Adrenal gland (tissue), 12 donors: Measurements from ENCODE around the gene PITPNM2. TPM values are rescaled to one million over a fixed set of nuclear protein-coding genes. Genes with fewer than 3 reads are reported as not detected.
A peak's percentile ranks its signal among the peaks of the same experiment; 100 is the strongest.

Experiments used
- DNase-seq, 7 donors: peaks; one replicate each; pipeline ENCODE4 v3.0.0-alpha.2; 2019 to 2020
- H3K27ac ChIP-seq, 5 donors: fragments of 200-600 bp; sonication (generic) in 4 of 5; 1 replicate in 3 of 5; 2 replicates in 2 of 5; pipeline versions ENCODE4 v1.5.1 to v1.8.0; 2016 to 2020; ENCODE audit warnings: mild to moderate bottlenecking in 1 of 5
- H3K27me3 ChIP-seq: fragments of 200-600 bp; 2 replicates; pipeline ENCODE4 v1.8.0; 2021
- H3K36me3 ChIP-seq, 2 donors: fragments of 200-600 bp; replicated peaks in 1 of 2; 1 replicate in 1 of 2; 2 replicates in 1 of 2; pipeline versions ENCODE4 v1.5.1 to v1.8.0; 2018 to 2022
- H3K4me1 ChIP-seq, 2 donors: fragments of 200-600 bp; replicated peaks in 1 of 2; 1 replicate in 1 of 2; 2 replicates in 1 of 2; pipeline versions ENCODE4 v1.5.1 to v1.8.0; 2018 to 2021
- H3K4me3 ChIP-seq, 4 donors: fragments of 200-600 bp; sonication (generic) in 3 of 4; one replicate each; pipeline ENCODE4 v1.5.1; 2016 to 2018
- H3K9me3 ChIP-seq, 3 donors: fragments of 200-600 bp; sonication (generic) in 1 of 3; replicated peaks in 1 of 3; 1 replicate in 2 of 3; 2 replicates in 1 of 3; pipeline versions ENCODE4 v1.5.1 to v1.8.0; 2016 to 2021
- CTCF ChIP-seq, 6 experiments: fragments of 450-650 bp in 4 of 6; fragments of 200-600 bp in 2 of 6; sonication (generic) in 1 of 6; IDR thresholded peaks; 1 replicate in 5 of 6; 2 replicates in 1 of 6; pipeline versions ENCODE4 v1.5.1 to v1.8.0; 2016 to 2021; ENCODE audit warnings: antibody characterized with exemption in 6 of 6, mild to moderate bottlenecking in 2 of 6, moderate library complexity in 1 of 6
- POLR2A ChIP-seq, 2 donors: fragments of 450-650 bp; IDR thresholded peaks; one replicate each; pipeline ENCODE4 v1.6.1; 2017; ENCODE audit warnings: antibody characterized with exemption in 2 of 2, mild to moderate bottlenecking in 2 of 2, moderate library complexity in 1 of 2
- WGBS, 4 donors: extraction: QIAGEN DNeasy Blood & Tissue Kit in 2 of 4; methylation state at CpG; one replicate each; pipeline versions ENCODE4 v1.1.5 to v1.1.7; 2013 to 2017; 5-methylcytosine and 5-hydroxymethylcytosine counted together
- intact Hi-C, 2 donors: fragments of 100-400 bp; cut with DNase I; formaldehyde crosslinking; loops; one replicate each; pipeline versions ENCODE4 v1.14.1 to v1.15.0; 2022 to 2023
- polyA plus RNA-seq, 3 donors: library from polyadenylated mRNA; stranded (reverse); fragments of 200-250 nt in 2 of 3; fragments of 350-450 nt in 1 of 3; fragmentation: Illumina TruSeq in 1 of 3; extraction: RNeasy Lipid Tissue Mini Kit (QIAGEN cat#74804) in 1 of 3; gene quantifications; one replicate each; pipeline ENCODE4 v1.2.3, GENCODE V29; 2013 to 2014
- total RNA-seq, 9 donors: library from RNA; depleted of rRNA in 4 of 9; stranded (reverse); fragments of >200 nt in 4 of 9; fragments of 120-200 nt in 1 of 9; fragmentation: NEBNext Ultra II Directional in 1 of 9; extraction: Animal tissue kit (Norgen Biotek cat#: 25700) in 1 of 9; gene quantifications; one replicate each; pipeline versions ENCODE4 v1.1.0 to v1.2.4, GENCODE V29; 2013 to 2023
- donor health status: healthy with polysubstance abuse.
- donor health status: Bipolar disorder and iron deficiency.
- donor health status: DM: yes; HTN: yes; CAD: no.
- donor health status: DM: no; HTN: no; CAD: no.
- donor health status: DM: no; HTN: no; CAD: no.
- donor health status: DM: yes; HTN: yes; CAD: no.

Gene PITPNM2
- total and polyA plus RNA-seq, 12 donors, result 3.7 to 57.4 (median 24.1) TPM

GRCh38 chr12:123153906-123154305, 3.0 kb upstream of the PITPNM2 start:
- Histone ChIP-seq H3K36me3 (peaks cover 0 to 5% of the 10 kb centered on the region in 2 donors), H3K27ac (no peak overlapping the region), H3K9me3 (no peaks in the 10 kb centered on the region), H3K4me3 (no peak overlapping the region), H3K27me3 (no peaks in the 10 kb centered on the region), H3K4me1 (peaks cover 8 to 23% of the 10 kb centered on the region in 2 donors)
- TF ChIP-seq CTCF (IDR thresholded peaks at IDR 0.05) (no peak), POLR2A (IDR thresholded peaks at IDR 0.05) (no peak)
- intact Hi-C loops, result loop anchor here (5.0 to 10.0 kb wide), 2 partner anchors 109 to 172 kb away; partner anchors contain the start of gene ARL6IP4 (in 1 of the 2)
- DNase-seq, result peak in 1 of 7 donors; percentile 25
- 78 to 93% (median 83%) methylated on average over 2 of the region's 2 CpGs for WGBS, 4 donors

GRCh38 chr12:123152833-123153232, 1.9 kb upstream of the PITPNM2 start:
- peak in 1 of 7 donors; percentile 44 for DNase-seq
- Histone ChIP-seq H3K36me3 (peaks cover 0 to 5% of the 10 kb centered on the region in 2 donors), H3K27me3 (no peaks in the 10 kb centered on the region), H3K27ac (no peak overlapping the region), H3K4me1 (peaks cover 11 to 33% of the 10 kb centered on the region in 2 donors), H3K4me3 (no peak overlapping the region), H3K9me3 (no peaks in the 10 kb centered on the region)
- intact Hi-C loops, result loop anchor here (5.0 to 10.0 kb wide), 2 partner anchors 108 to 171 kb away; partner anchors contain the start of gene ARL6IP4 (in 1 of the 2)
- TF ChIP-seq CTCF (IDR thresholded peaks at IDR 0.05) (no peak), POLR2A (IDR thresholded peaks at IDR 0.05) (no peak)
- WGBS, 4 donors, result 72 to 89% (median 82%) methylated on average over 3 of the region's 3 CpGs

- WGBS, 4 donors, result 38 to 90% (median 41%) methylated on average over 22 to 46 of the region's 46 CpGs
- H3K36me3 ChIP-seq, result peaks cover 0 to 5% of the 10 kb centered on the region in 2 donors
- no peaks in the 10 kb centered on the region for H3K27me3 ChIP-seq
- H3K4me1 ChIP-seq, result peaks cover 11 to 37% of the 10 kb centered on the region in 2 donors
- no peak for TF ChIP-seq CTCF (IDR thresholded peaks at IDR 0.05)
- TF ChIP-seq POLR2A (IDR thresholded peaks at IDR 0.05), result no peak
- H3K27ac ChIP-seq, result peak overlapping the region; percentile 41 to 96 (median 90)
- intact Hi-C loops, result loop anchor here (5.0 to 10.0 kb wide), 2 partner anchors 107 to 169 kb away; partner anchors contain the start of gene ARL6IP4 (in 1 of the 2)
- peak overlapping the region in 3 of 4 donors; percentile 22 to 84 (median 72) for H3K4me3 ChIP-seq
- DNase-seq, result peak in 3 of 7 donors; percentile 26 to 52 (median 29)
- no peaks in the 10 kb centered on the region for H3K9me3 ChIP-seq
Measured at GRCh38 chr12:123151457-123152454, 866 bp upstream of the PITPNM2 start.

GRCh38 chr12:123150275-123150743, 581 bp downstream of the PITPNM2 start:
- DNase-seq, result peak; percentile 48 to 70 (median 67)
- peaks cover 16 to 41% of the 10 kb centered on the region in 2 donors for H3K4me1 ChIP-seq
- peak overlapping the region; percentile 9 to 72 (median 50) for H3K4me3 ChIP-seq
- WGBS, 4 donors, result 1 to 6% (median 2%) methylated on average over 8 to 52 of the region's 54 CpGs; no CpG with 5 or more reads in 1 of the 4 donors
- TF ChIP-seq CTCF (IDR thresholded peaks at IDR 0.05), result no peak
- TF ChIP-seq POLR2A (IDR thresholded peaks at IDR 0.05), result no peak
- no peaks in the 10 kb centered on the region for H3K27me3 ChIP-seq
- H3K36me3 ChIP-seq, result no peaks in the 10 kb centered on the region
- H3K9me3 ChIP-seq, result no peaks in the 10 kb centered on the region
- H3K27ac ChIP-seq, result peak overlapping the region; percentile 26 to 92 (median 88)
- intact Hi-C loops, result loop anchor here (5.0 to 10.0 kb wide), 2 partner anchors 106 to 168 kb away; partner anchors contain the start of gene ARL6IP4 (in 1 of the 2)
